Astrocyte (in vitro differentiated cells and primary cell): ENCODE measurements around the gene ZNF367. TPM values are rescaled to one million over a fixed set of nuclear protein-coding genes. Genes with fewer than 3 reads are reported as not detected.

ENCODE experiments used
- DNase-seq: peaks from one replicate; pipeline ENCODE4 v3.0.0-alpha.2; 2010; ENCODE audit warnings: low read depth
- FAIRE-seq: peaks from 2 replicates; lab custom pipeline; 2011; peaks lifted over from hg19 to GRCh38; lab: Jason Lieb, UNC
- H2AFZ ChIP-seq: 2 replicates; pipeline ENCODE4 v1.6.0; 2012; ENCODE audit warnings: low read depth, low read length, inconsistent platforms
- H3K27ac ChIP-seq: 2 replicates; pipeline ENCODE4 v1.5.1; 2011; ENCODE audit warnings: low read depth, low read length, inconsistent platforms
- H3K27me3 ChIP-seq: 2 replicates; pipeline ENCODE4 v1.6.0; 2011; ENCODE audit warnings: low read length, inconsistent platforms; ENCODE audit not compliant: insufficient read depth
- H3K36me3 ChIP-seq: 2 replicates; pipeline ENCODE4 v1.5.1; 2011; ENCODE audit warnings: low read length, inconsistent platforms; ENCODE audit not compliant: insufficient read depth
- H3K4me1 ChIP-seq: 2 replicates; pipeline ENCODE4 v1.5.1; 2011; ENCODE audit warnings: low read length, inconsistent platforms; ENCODE audit not compliant: insufficient read depth
- H3K4me2 ChIP-seq: 2 replicates; pipeline ENCODE4 v1.6.0; 2012; ENCODE audit warnings: low read length, inconsistent platforms
- H3K4me3 ChIP-seq: 2 replicates; pipeline ENCODE4 v1.5.1; 2011; ENCODE audit warnings: low read depth, mild to moderate bottlenecking, low read length, inconsistent platforms; ENCODE audit not compliant: insufficient read depth
- H3K79me2 ChIP-seq: 2 replicates; pipeline ENCODE4 v1.6.0; 2012; ENCODE audit warnings: mild to moderate bottlenecking, low read length, inconsistent platforms; ENCODE audit not compliant: insufficient read depth
- H3K9ac ChIP-seq: 2 replicates; pipeline ENCODE4 v1.6.0; 2012; ENCODE audit warnings: mild to moderate bottlenecking, low read length, inconsistent platforms
- H3K9me3 ChIP-seq: 2 replicates; pipeline ENCODE4 v1.5.1; 2012; ENCODE audit warnings: low read depth, mild to moderate bottlenecking, low read length, inconsistent platforms; ENCODE audit not compliant: insufficient read depth
- H4K20me1 ChIP-seq: 2 replicates; pipeline ENCODE4 v1.6.0; 2012; ENCODE audit warnings: low read length, inconsistent platforms; ENCODE audit not compliant: insufficient read depth
- H3K27ac Mint-ChIP-seq: one replicate; pipeline ENCODE4 v1.8.0; 2021; ENCODE audit warnings: mild to moderate bottlenecking, mixed read lengths; ENCODE audit not compliant: unreplicated experiment
- H3K27me3 Mint-ChIP-seq: one replicate; pipeline ENCODE4 v1.8.0; 2021; ENCODE audit warnings: low read depth, mixed read lengths; ENCODE audit not compliant: unreplicated experiment
- H3K36me3 Mint-ChIP-seq: one replicate; pipeline ENCODE4 v1.8.0; 2021; ENCODE audit warnings: low read depth, mixed read lengths; ENCODE audit not compliant: unreplicated experiment
- H3K4me1 Mint-ChIP-seq: one replicate; pipeline ENCODE4 v1.8.0; 2021; ENCODE audit warnings: low read depth, mixed read lengths; ENCODE audit not compliant: unreplicated experiment
- H3K4me3 Mint-ChIP-seq: one replicate; pipeline ENCODE4 v1.8.0; 2021; ENCODE audit warnings: mild to moderate bottlenecking, moderate library complexity, mixed read lengths; ENCODE audit not compliant: unreplicated experiment
- H3K9me3 Mint-ChIP-seq: one replicate; pipeline ENCODE4 v1.8.0; 2021; ENCODE audit warnings: mild to moderate bottlenecking, mixed read lengths; ENCODE audit not compliant: unreplicated experiment
- EZH2 ChIP-seq: IDR thresholded peaks from 2 replicates; pipeline ENCODE4 v1.6.1; 2012; ENCODE audit warnings: mild to moderate bottlenecking, low read length, inconsistent platforms; ENCODE audit not compliant: insufficient read depth
- total RNA-seq: library from RNA; stranded (reverse); gene quantifications from 2 replicates; pipeline ENCODE4 v1.2.1, GENCODE V29; 2021
- TF ChIP-seq, protein P1 (sequence below): IDR thresholded peaks from 2 replicates; pipeline ENCODE4 v1.5.1; 2011; ENCODE audit warnings: low read depth, mild to moderate bottlenecking, inconsistent platforms, low read length, moderate library complexity; ENCODE audit not compliant: insufficient read depth

The ZNF367 gene
- total RNA-seq, 1 donor from 2014 or later, result 0.89 TPM

DNA sequence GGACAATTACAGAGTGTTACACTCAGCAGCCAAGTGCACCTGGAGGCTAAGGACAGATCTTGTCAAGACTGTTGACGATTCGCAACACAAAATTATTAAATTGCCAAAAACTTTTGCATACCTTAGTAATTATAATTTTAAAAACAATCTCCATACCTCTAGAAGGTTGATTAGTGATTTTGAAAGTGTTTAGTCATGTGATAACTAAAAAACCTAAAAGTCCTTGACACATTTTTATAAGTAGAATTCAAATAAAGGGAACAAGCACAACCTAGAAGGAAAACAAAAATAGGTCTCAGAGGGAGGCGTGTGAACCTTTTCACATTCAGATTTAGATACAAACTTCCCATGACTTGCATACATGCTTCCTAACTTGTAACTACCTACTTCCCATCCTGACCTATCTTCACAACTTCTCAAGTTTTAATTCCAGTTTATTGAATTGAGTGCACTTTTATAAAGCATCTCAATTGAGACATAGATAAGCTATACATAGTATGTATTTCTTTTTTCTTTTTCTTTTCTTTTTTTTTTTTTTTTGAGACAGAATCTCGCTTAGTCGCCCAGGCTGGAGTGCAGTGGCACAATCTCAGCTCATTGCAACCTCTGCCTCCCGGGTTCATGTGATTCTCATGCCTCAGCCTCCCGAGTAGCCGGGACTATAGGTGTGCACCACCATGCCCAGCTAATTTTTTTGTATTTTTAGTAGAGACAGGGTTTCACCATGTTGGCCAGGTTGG, 5.8 kb downstream of the ZNF367 start:
- no peak for FAIRE-seq
- peaks cover 62% of the 10 kb centered on the region for H3K79me2 ChIP-seq
- no peak overlapping the region for H3K9ac ChIP-seq
- H3K9me3 Mint-ChIP-seq, result peaks cover 2% of the 10 kb centered on the region
- peaks cover 3% of the 10 kb centered on the region for H4K20me1 ChIP-seq
- H3K4me1 ChIP-seq, result peaks cover 6% of the 10 kb centered on the region
- no peak overlapping the region for H3K4me2 ChIP-seq
- no peaks in the 10 kb centered on the region for H3K27me3 ChIP-seq
- H3K9me3 ChIP-seq, result no peaks in the 10 kb centered on the region
- no peaks in the 10 kb centered on the region for H3K4me1 Mint-ChIP-seq
- no peaks in the 10 kb centered on the region for H3K36me3 ChIP-seq
- DNase-seq, result no peak
- peaks cover 1% of the 10 kb centered on the region for H3K36me3 Mint-ChIP-seq
- TF ChIP-seq, protein P1, sequence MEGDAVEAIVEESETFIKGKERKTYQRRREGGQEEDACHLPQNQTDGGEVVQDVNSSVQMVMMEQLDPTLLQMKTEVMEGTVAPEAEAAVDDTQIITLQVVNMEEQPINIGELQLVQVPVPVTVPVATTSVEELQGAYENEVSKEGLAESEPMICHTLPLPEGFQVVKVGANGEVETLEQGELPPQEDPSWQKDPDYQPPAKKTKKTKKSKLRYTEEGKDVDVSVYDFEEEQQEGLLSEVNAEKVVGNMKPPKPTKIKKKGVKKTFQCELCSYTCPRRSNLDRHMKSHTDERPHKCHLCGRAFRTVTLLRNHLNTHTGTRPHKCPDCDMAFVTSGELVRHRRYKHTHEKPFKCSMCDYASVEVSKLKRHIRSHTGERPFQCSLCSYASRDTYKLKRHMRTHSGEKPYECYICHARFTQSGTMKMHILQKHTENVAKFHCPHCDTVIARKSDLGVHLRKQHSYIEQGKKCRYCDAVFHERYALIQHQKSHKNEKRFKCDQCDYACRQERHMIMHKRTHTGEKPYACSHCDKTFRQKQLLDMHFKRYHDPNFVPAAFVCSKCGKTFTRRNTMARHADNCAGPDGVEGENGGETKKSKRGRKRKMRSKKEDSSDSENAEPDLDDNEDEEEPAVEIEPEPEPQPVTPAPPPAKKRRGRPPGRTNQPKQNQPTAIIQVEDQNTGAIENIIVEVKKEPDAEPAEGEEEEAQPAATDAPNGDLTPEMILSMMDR, result no peak
- TF ChIP-seq EZH2, result no peak
- no peak overlapping the region for H3K27ac ChIP-seq
- no peak overlapping the region for H2AFZ ChIP-seq
- H3K27me3 Mint-ChIP-seq, result no peaks in the 10 kb centered on the region
- no peak overlapping the region for H3K4me3 ChIP-seq
- H3K4me3 Mint-ChIP-seq, result no peak overlapping the region
- no peak overlapping the region for H3K27ac Mint-ChIP-seq

DNA sequence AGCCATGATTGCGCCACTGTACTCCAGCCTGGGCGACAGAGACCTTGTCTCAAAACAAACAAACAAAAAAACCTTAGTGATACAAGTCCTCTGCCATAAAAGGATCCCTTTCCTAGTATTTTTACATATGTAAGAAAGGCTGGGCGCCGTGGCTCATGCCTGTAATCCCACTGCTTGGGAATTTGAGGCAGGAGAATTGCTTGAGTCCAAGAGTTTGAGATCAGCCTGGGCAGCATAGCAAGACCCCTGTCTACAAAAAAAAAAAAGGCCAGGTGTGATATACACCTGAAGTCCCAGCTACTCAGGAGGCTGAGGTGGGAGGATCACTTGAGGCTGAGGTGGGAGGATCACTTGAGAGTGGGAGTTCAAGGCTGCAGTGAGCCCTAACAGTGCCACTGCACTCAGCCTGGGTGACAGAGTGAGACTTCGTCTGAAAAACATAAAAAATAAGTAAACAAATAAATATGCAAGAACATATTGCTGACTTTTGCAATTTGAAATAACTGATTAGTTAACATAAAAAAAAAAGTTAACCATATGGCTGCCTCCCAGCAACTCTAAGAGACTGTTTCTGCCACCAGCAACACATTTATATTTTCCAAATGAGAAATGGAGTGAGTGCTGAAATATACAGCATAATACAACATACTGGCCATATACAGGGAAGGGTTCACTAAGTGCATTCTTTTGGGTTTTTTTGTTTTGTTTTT, 6.9 kb downstream of the ZNF367 start:
- Mint-ChIP-seq H3K27me3 (no peaks in the 10 kb centered on the region), H3K4me1 (no peaks in the 10 kb centered on the region), H3K27ac (no peak overlapping the region), H3K36me3 (peaks cover 3% of the 10 kb centered on the region), H3K4me3 (no peak overlapping the region), H3K9me3 (peaks cover 2% of the 10 kb centered on the region)
- H3K36me3 ChIP-seq, result no peaks in the 10 kb centered on the region
- H3K79me2 ChIP-seq, result peaks cover 54% of the 10 kb centered on the region
- no peak overlapping the region for H3K4me3 ChIP-seq
- no peak for FAIRE-seq
- peaks cover 3% of the 10 kb centered on the region for H4K20me1 ChIP-seq
- no peak overlapping the region for H3K27ac ChIP-seq
- H2AFZ ChIP-seq, result no peak overlapping the region
- no peaks in the 10 kb centered on the region for H3K4me1 ChIP-seq
- TF ChIP-seq, protein P1, result no peak
- no peak for TF ChIP-seq EZH2
- H3K9ac ChIP-seq, result no peak overlapping the region
- no peak for DNase-seq
- no peak overlapping the region for H3K4me2 ChIP-seq
- H3K27me3 ChIP-seq, result no peaks in the 10 kb centered on the region
- no peaks in the 10 kb centered on the region for H3K9me3 ChIP-seq
